GM15510 (cell line): ENCODE data around the gene UBN2.

Experiments
- POLR2A ChIP-seq: IDR thresholded peaks from 3 replicates; pipeline ENCODE4 v1.6.1; 2011; ENCODE audit warnings: borderline replicate concordance; ENCODE audit not compliant: insufficient read length; ENCODE audit errors: extremely low read depth

UBN2 gene

DNA sequence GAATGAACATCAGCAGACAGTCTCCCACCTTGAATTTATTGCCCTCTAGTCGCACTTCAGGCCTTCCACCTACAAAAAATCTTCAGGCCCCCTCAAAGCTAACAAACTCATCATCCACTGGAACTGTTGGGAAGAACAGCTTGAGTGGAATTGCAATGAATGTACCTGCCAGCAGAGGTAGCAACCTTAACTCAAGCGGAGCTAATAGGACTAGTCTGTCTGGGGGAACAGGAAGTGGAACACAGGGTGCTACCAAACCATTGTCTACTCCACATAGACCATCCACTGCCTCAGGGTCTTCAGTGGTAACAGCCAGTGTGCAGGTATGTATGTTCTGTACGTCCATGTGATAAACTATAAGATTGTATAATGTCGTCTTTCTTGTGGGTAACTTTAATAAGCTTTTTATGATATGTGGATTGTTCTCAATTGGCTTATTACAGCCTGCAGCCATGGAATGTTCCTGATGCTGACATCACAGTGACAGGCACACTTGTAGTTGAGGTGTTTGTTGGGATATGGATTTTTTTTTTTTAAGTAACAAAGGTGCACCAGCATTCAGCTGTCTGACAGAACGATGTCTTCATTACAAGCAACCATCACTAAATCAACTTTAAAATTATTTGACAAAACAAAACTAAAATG, 53.3 kb downstream of the UBN2 start:
- TF ChIP-seq POLR2A: no peak

DNA sequence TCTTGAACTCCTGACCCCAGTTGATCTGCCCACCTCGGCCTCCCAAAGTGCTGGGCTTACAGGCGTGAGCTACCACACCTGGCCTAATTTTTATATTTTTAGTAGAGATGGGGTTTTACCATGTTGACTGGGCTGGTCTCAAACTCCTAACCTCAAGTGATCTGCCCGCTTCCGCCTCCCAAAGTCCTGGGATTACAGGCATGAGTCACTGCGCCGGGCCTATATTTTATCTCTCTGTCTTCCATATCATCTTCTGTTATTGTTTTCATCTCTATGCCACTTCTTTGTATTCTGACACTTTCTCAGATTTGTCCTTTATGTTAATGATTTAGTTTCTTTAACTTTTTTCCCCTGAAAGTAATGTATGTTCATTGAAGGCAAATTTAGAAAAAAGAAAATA, 55.1 kb downstream of the UBN2 start:
- TF ChIP-seq POLR2A: no peak

DNA sequence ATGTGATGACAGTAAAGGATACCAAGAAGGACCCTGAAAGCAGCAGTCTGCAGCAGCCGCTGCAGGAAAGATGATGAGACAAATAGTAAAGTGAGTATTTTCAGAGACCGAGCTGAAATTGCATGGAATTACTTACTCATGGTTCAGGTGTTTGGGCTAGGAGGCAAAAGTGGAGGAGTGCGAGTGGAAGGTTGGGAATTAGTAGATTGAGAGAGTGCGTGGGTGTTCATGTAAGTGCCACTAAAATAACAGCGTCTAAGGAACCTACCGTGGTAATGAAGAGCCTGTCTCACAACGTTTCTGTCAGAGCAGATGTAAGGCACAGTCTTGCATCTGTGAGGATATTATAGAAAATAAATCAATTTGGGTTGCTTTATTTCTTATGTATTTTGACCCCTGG, 61.8 kb downstream of the UBN2 start:
- no peak for TF ChIP-seq POLR2A

DNA sequence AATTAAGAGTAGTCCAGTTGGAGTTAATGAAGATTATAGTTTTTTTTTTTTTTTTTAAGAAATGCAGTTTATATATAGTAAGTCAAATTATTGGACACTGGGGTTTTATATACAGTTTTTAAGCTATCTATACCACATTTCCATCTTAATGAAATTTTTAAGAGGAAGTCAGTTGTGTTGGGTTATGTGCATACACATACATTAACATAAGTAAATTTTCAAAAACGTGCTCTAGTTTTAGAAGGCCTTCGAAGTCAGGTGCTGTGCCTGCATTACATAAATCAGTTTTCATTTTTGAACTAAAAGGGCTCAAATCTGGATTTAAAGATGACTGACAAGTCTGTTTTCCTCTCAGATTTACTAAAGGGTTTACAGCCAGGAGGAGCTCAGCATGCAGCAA, 62.5 kb downstream of the UBN2 start:
- TF ChIP-seq POLR2A: no peak

DNA sequence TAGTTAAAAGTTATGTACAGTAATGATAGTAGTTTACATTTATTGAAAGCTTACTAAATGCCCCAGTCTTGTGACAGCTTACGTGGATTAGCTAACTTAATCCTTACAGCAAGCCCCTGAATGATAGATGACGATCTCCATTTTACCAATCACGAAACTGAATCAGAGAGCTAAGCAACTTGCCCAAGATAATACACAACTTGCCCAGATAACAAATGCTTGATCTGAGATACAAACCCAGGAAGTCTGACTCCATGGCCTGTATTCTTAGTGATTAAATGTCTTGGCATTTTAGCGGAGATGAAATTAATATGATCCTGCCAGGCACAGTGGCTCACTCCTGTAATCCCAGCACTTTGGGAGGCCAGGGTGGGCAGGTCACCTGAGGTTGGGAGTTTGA, 63.2 kb downstream of the UBN2 start:
- TF ChIP-seq POLR2A: no peak

DNA sequence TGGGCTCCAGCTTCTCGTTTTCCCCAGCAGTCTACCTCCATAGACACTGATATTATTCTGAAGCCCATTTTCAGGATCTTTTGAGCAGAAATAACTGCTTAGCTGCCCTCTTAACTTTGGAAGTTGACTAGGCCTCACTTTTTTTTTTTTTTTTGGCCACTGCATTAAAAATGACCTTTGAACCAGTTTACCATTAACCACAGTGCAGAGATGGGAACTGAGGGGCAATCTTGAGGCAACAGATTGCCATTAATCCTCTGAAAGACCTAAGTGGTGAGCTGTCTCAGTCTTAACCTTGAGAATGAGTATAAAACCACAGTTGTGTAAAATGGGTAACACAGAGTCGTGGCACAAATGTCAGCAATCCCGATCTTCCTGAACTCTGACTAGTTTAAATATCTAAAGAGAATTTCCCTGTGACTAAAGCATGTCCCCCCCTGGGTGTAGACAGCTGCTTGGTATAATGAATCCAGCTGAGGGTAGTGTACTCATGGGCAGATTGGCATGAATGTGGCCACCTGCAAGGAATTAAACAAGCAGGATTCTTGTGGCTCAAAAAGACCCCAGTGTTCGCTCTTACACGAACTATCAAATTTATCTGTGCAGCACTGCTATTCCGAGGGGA, 64.0 kb downstream of the UBN2 start:
- TF ChIP-seq POLR2A: no peak

DNA sequence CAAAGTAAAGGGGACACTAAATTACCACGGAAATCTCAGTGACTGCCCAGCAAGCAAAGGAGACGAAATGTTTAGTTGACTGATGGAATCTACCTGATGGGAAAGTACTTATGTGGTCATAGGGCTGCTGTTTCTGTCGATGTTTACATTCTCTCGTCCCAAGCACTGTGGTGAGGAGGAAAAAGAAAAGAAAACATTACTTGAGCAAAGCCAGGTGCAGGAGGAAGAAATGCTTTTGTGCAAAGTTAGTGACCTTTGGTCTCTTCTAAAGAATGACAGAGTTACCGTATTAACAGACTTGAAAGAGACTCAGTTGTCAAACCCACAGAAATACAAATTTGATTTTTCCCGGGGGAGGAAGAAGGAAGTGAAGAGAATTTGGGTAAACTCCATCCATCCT, 66.8 kb downstream of the UBN2 start:
- TF ChIP-seq POLR2A: no peak

DNA sequence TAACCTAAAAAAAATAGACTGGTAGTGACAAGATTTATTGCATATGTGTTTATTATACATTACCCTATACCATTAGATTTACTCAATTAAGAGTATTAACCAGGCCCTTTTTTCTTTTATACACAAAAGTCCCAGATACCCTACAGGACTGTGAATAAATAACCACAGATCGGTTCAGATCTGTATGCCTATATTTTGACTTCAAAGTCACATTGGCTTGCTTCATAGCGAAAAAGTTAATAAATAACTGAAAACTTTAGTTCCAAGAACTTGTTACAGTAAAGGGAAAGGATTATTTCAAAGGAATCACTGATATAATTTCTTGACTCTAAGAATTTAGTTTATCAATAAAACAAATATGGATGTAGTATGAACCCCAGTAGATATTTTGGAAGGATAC, 68.3 kb downstream of the UBN2 start:
- no peak for TF ChIP-seq POLR2A

DNA sequence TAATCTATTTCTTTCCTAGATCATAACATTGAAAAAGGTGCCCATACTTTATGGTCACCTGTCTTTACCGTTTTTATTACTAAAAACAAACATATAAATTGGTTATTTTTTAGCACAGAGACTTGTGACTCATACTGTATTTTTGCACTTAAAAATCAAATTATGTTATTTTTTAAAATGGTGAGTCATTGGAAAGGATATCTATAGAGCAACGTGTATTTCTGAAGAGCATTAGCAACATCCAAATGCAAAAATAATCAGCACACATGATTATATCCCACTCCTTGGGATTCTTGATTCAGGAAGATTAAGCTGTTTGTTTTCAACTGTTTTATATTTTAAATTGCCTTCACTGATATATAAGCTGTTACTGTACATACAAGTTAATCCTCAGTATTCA, 69.4 kb downstream of the UBN2 start:
- TF ChIP-seq POLR2A: no peak

DNA sequence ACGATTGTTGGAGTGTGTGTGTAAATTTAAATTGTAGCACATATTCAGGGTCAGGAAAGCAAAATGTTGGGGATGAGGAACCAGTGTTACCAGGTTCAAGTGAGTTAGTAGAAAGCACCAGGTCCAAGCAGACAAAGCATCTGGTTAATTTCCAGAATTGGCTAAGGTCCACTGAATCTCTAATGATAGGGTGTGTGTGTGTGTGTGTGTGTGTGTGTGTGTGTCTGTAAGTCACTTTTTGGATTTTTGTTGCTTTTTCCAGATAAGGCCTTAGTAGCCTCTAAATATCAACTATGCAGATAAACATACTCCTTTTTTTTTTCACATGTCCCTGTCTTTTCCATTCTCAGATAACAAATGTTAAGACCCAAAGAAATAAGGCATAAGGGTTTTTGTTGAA, 73.5 kb downstream of the UBN2 start:
- TF ChIP-seq POLR2A: no peak

DNA sequence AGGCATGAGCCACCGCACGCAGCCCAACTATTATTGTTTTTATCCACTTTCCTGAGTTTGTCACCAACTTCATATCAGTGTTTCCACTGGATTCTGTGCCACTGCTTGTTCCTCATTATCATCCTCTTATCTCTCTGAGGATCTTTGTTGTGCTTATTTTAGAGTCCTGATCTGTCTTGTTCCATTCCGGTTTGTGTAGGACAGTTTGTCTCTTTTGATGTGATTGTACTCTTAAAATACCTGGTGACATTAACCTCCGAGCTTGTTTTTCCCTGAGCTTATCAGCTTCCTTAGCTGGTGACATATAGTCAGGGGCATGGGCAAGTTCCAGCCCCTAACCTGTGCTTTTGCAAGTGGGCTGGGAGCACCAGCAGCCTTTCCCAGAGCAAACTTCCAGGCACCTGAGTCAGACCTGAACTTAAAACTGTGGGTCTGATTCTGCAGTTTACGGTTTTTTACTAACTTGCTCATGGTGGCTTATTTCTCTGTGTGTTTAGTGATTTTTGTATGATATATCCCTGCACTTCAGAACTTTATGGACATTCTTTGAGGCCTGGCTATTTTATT, 87.0 kb downstream of the UBN2 start:
- TF ChIP-seq POLR2A: no peak

DNA sequence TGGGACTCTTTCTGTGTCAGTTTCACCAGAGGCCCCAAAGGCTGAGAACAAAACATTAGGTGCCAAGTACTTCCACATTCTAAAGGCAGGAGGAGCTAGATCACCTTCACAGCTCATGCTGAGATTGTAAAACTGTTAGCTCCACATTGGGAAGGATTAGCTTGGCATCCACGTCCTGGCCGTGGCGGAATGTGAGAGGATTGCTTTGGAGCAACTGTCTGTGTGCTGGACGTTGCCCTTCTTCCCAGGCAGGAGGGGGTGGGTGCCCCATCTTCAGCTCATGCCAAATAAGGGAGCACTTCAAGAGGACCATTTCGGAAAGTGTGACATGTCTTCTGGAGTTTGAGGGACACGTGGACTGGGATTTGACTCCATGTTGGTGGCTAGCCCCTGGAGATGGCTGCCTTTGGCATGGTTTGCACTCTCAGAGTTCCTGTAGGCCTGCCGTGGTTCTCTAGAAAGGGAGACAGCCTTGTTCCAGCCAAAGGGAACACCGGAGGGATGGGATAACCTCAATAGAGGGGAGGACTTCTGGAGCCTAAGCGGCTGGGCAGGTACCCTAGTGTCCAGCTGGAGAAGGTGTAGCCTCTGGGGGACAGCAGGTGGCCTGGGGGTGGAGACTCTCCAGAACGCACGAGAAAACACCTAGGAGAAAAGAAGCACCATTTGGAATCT, 90.2 kb downstream of the UBN2 start:
- TF ChIP-seq POLR2A: no peak

DNA sequence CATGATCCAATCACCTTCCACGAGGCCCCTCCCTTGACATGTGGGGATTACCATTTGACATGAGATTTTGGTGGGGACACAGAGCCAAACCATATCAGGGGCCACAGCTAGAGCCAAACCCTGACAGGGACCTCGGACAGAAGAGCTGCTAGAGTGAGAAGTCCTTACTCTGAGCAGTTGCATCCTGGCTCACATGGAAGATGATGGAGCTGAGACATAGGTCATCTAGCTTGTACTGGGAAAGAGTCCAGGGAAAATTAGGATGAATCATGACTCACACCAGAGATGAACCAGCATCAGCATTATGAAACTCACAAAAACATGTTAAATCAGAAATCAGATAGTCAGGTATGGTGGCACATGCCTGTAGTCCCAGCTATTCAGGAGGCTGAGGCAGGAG, 97.3 kb downstream of the UBN2 start:
- TF ChIP-seq POLR2A: no peak

DNA sequence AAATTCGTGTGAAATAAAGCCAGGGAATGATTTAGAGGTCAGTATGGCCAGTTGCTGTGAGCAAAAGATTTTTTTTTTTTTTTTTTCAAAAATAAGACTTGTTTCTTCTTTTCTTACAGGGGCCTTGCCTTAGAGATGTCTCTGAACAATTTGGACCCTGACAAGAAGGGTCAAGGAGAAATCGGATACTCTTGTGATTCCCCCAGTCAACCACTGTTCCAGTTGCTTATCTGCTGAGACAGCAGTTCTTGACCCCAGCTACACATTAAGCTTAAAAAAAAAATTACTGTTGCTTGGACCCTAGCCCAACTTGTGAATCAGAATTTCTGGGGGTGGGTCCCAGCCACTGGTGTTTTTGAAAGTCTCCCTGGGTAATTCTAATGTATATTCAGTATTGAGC, 98.1 kb downstream of the UBN2 start:
- no peak for TF ChIP-seq POLR2A

DNA sequence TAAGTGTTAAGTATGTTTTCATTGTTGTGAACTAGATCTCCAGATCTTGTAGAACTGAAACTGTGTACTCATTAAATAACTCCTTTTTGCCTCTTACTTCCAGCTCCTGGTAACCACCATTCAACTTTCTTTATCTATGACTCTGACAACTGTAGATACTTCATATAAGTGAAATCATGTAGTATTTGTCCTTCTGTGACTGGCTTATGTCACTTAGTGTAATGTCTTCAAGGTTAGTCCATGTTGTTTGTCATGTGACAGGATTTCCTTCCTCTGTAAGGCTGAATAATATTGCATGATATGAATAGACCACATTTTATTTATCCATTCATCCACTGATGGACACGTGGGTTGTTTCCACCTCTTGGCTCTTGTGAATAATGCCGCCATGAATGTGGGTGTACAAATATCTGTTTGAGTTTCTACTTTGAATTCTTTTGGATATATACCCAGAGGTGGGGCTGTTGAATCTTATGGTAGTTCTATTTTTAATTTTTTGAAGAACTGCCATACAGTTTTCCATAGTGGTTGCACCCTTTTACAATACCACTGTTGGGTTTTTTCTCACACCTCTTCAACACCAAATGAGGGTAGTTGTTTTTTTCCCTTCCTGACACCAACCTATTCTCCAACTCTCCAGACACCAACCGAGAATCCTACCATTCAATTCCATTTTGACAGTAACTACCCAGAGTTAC, 99.4 kb downstream of the UBN2 start:
- no peak for TF ChIP-seq POLR2A
